HepG2 (cell line): Measurements from ENCODE around the gene TMEM80. TPM values are rescaled to one million over a fixed set of nuclear protein-coding genes. Genes with fewer than 3 reads are reported as not detected.
A peak's percentile ranks its signal among the peaks of the same experiment; 100 is the strongest.

Experiments
- ATAC-seq: fragments of 200-7000 bp; cut with Tn5 transposase; 3 replicates; pipeline ENCODE4 v1.9.1; 2020; ENCODE audit warnings: mild to moderate bottlenecking, moderate library complexity
- BruUV-seq: library from RNA; stranded (reverse); fragments of 400-500 nt; replicated peaks from 2 replicates; lab custom pipeline; 2021; lab: Mats Ljungman, UMichigan
- CTCF ChIA-PET: fragments of 300-600 bp; formaldehyde crosslinking; extraction: SDS; loops from one replicate; lab custom pipeline; 2021; ENCODE audit warnings: low total read pairs, inconsistent platforms, low intra/inter-chr PET ratio; lab: Yijun Ruan, JAX
- POLR2A ChIA-PET: fragments of 350-600 bp; sonication (Branson Sonifier 250); formaldehyde crosslinking; loops from one replicate; lab custom pipeline; 2020; ENCODE audit warnings: antibody characterized with exemption, inconsistent platforms; lab: Yijun Ruan, JAX
- DNase-seq: peaks from one replicate; pipeline ENCODE4 v3.0.0-alpha.2; 2015; ENCODE audit warnings: low spot score
- FAIRE-seq: peaks from 3 replicates; lab custom pipeline; 2011; peaks lifted over from hg19 to GRCh38; lab: Jason Lieb, UNC
- H2AFZ ChIP-seq: one replicate; pipeline ENCODE4 v1.6.1; 2011; ENCODE audit warnings: low read length, inconsistent platforms
- H3K27ac ChIP-seq: fragments of 300-600 bp; 3 replicates; pipeline ENCODE4 v1.8.0; 2011; ENCODE audit warnings: mixed run types, mild to moderate bottlenecking, mixed read lengths, low read length, inconsistent platforms; ENCODE audit not compliant: insufficient read depth; ENCODE audit errors: extremely low read length
- H3K27me3 ChIP-seq, 2 experiments: fragments of 200-600 bp in 1 of 2; 2 replicates in 1 of 2; 3 replicates in 1 of 2; pipeline versions ENCODE4 v1.6.0 to v1.8.0; 2011; ENCODE audit warnings: low read length in 2 of 2, mild to moderate bottlenecking in 2 of 2, moderate library complexity in 2 of 2, inconsistent platforms in 1 of 2; ENCODE audit not compliant: insufficient read depth in 2 of 2, control insufficient read depth in 1 of 2
- H3K36me3 ChIP-seq, 2 experiments: fragments of 200-600 bp in 1 of 2; replicated peaks in 1 of 2; 2 replicates in 1 of 2; 3 replicates in 1 of 2; pipeline versions ENCODE4 v1.5.1 to v1.8.0; 2011; ENCODE audit warnings: low read length in 2 of 2, inconsistent platforms in 1 of 2; ENCODE audit not compliant: insufficient read depth in 2 of 2, control insufficient read depth in 1 of 2
- H3K4me1 ChIP-seq: 2 replicates; pipeline ENCODE4 v1.5.1; 2012; ENCODE audit warnings: low read length, inconsistent platforms; ENCODE audit not compliant: insufficient read depth
- H3K4me2 ChIP-seq: 2 replicates; pipeline ENCODE4 v1.6.0; 2011; ENCODE audit warnings: low read depth, low read length, inconsistent platforms
- H3K4me3 ChIP-seq, 3 experiments: fragments of 200-600 bp in 1 of 3; sonication (generic), shearing (Covaris generic) in 1 of 3; replicated peaks in 1 of 3; 2 replicates each; pipeline ENCODE4 v1.5.1; 2011 to 2016; ENCODE audit warnings: low read length in 3 of 3, inconsistent platforms in 2 of 3, low read depth in 2 of 3, mild to moderate bottlenecking in 2 of 3, control low read depth in 1 of 3, mixed read lengths in 1 of 3; ENCODE audit not compliant: insufficient read depth in 1 of 3
- H3K79me2 ChIP-seq: one replicate; pipeline ENCODE4 v1.6.1; 2011; ENCODE audit warnings: low read length, inconsistent platforms; ENCODE audit not compliant: insufficient read depth
- H3K9ac ChIP-seq: 2 replicates; pipeline ENCODE4 v1.6.0; 2011; ENCODE audit warnings: mild to moderate bottlenecking, low read depth, low read length, inconsistent platforms; ENCODE audit not compliant: insufficient read depth
- H3K9me3 ChIP-seq: 2 replicates; pipeline ENCODE4 v1.5.1; 2012; ENCODE audit warnings: mild to moderate bottlenecking, low read length
- H4K20me1 ChIP-seq: 2 replicates; pipeline ENCODE4 v1.6.0; 2011; ENCODE audit warnings: inconsistent platforms, mild to moderate bottlenecking, low read length, moderate library complexity; ENCODE audit not compliant: insufficient read depth
- HNRNPUL1 ChIP-seq: fragments of 200-400 bp; formaldehyde crosslinking; IDR thresholded peaks from 2 replicates; pipeline ENCODE4 v1.6.1; 2017; ENCODE audit warnings: low read depth, mild to moderate bottlenecking, low read length, moderate library complexity
- PPARG ChIP-seq: conservative IDR thresholded peaks from 2 replicates; pipeline ENCODE4 v1.6.1; 2016; ENCODE audit warnings: missing biosample characterization, missing genetic modification reagents
- RAD21 ChIP-seq: fragments of 450-650 bp; formaldehyde crosslinking; IDR thresholded peaks from 2 replicates; pipeline ENCODE4 v1.5.0; 2020; ENCODE audit warnings: mild to moderate bottlenecking
- SMC3 ChIP-seq: IDR thresholded peaks from 2 replicates; pipeline ENCODE4 v1.6.1; 2011; ENCODE audit warnings: low read length, improper control_type of control experiment
- STAG1 ChIP-seq: sonication (generic); formaldehyde crosslinking; IDR thresholded peaks from 2 replicates; pipeline ENCODE4 v1.4.0; 2020; ENCODE audit warnings: missing genetic modification reagents
- ZNF549 ChIP-seq: sonication (generic); formaldehyde crosslinking; IDR thresholded peaks from 2 replicates; pipeline ENCODE4 v1.5.0; 2020; ENCODE audit warnings: missing genetic modification reagents
- WGBS: methylation state at CpG from one replicate; pipeline ENCODE4 v1.1.6; 2017; ENCODE audit warnings: low lambda C conversion rate; 5-methylcytosine and 5-hydroxymethylcytosine counted together
- in situ Hi-C: cut with HindIII; loops from 2 replicates; pipeline ENCODE4 v1.10.0; 2017; ENCODE audit warnings: low pct_unique_long_range_greater_than_20kb; ENCODE audit not compliant: extremely low pct_ligation_motif_present
- intact Hi-C: fragments of 100-400 bp; cut with micrococcal nuclease; formaldehyde crosslinking; loops from one replicate; pipeline ENCODE4 v1.10.0; 2022; ENCODE audit not compliant: unreplicated experiment
- polyA plus RNA-seq, 8 experiments: library from polyadenylated mRNA; depleted of rRNA in 3 of 8; stranded (reverse) in 7 of 8; unstranded in 1 of 8; fragments of >200 nt; fragmentation: Illumina TruSeq in 4 of 8; extraction: Trizol in 4 of 8; gene quantifications; 2 replicates each; pipeline versions ENCODE4 v1.2.1 to v1.2.3, GENCODE V29; 2011 to 2016; ENCODE audit warnings: low read depth in 4 of 8, missing spikeins in 1 of 8, mixed read lengths in 1 of 8; ENCODE audit not compliant: insufficient read depth in 1 of 8
- total RNA-seq, 5 experiments: library from RNA; depleted of rRNA; stranded (reverse); fragments of >200 nt; fragmentation: Illumina TruSeq; extraction: Trizol; gene quantifications; 2 replicates each; pipeline ENCODE4 v1.2.3, GENCODE V29; 2016; ENCODE audit warnings: low read depth in 1 of 5
- TF ChIP-seq, protein P1 (sequence below): sonication (generic); formaldehyde crosslinking; IDR thresholded peaks from 2 replicates; pipeline ENCODE4 v1.4.0; 2020; ENCODE audit warnings: missing genetic modification reagents
- TF ChIP-seq, protein P2 (sequence below): sonication (generic); formaldehyde crosslinking; IDR thresholded peaks from 2 replicates; pipeline ENCODE4 v1.5.0; 2020; ENCODE audit warnings: mild to moderate bottlenecking, missing genetic modification reagents, moderate library complexity

Gene TMEM80
- total and polyA plus RNA-seq, 2 of the 13 experiments (the other 11 are each of a cell fraction or from before 2014, with no cell fraction given): 5.6 to 17.1 TPM

DNA sequence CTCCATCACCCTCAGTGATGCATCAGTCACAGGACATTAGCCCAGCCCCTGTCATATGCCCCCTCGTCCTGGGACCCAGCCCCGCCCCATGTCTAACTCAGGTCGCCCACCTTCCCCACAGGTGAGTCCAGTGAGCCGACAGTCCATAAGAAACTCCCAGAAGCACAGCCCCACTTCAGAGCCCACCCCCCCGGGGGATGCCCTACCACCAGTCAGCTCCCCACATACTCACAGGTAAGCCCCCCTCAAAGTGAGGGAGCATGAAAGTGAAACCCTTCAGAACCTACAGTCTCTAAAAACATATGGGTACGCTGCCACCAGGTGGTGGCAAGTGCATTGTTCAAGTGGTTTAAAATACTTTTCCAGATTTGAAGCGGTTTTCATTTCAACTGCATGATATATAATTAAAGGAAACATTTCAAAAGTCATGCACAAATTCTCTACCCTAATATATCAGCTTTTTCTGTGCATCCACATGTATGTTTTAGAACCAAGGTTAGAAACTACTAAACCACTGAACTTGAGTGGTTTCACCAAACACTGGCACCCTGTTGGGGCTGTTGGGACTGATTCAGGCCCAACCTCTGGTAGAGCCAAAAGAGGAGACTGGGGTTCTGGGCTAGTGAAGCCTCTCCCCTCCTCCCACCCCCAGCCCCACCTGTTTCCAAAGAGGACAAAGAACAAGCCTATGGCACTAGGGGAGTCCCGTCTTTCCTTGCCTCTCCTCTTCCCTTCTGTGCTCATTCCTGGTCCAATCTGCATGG lies 27.7 kb downstream of the TMEM80 start:
- no TSS peak for BruUV-seq
- FAIRE-seq (peak; percentile 77), DNase-seq (peak; percentile 56), ATAC-seq (no peak)
- no peaks in the 10 kb centered on the region for H3K27me3 ChIP-seq
- no peak overlapping the region for H2AFZ ChIP-seq
- H3K9me3 ChIP-seq: no peaks in the 10 kb centered on the region
- H3K9ac ChIP-seq: no peak overlapping the region
- peaks cover 25 to 52% of the 10 kb centered on the region in 2 experiments for H3K36me3 ChIP-seq
- no peak overlapping the region for H3K4me2 ChIP-seq
- H4K20me1 ChIP-seq: peaks cover 12% of the 10 kb centered on the region; the same call in 1 of the 2 replicates
- TF ChIP-seq PPARG (CRISPR knock-in tag): 0 out of 2 replicates have a peak, but pooled peaks have one; percentile 11
- TF ChIP-seq RAD21: peak; percentile 77
- TF ChIP-seq ZNF549 (CRISPR knock-in tag): no peak
- TF ChIP-seq, protein P1, sequence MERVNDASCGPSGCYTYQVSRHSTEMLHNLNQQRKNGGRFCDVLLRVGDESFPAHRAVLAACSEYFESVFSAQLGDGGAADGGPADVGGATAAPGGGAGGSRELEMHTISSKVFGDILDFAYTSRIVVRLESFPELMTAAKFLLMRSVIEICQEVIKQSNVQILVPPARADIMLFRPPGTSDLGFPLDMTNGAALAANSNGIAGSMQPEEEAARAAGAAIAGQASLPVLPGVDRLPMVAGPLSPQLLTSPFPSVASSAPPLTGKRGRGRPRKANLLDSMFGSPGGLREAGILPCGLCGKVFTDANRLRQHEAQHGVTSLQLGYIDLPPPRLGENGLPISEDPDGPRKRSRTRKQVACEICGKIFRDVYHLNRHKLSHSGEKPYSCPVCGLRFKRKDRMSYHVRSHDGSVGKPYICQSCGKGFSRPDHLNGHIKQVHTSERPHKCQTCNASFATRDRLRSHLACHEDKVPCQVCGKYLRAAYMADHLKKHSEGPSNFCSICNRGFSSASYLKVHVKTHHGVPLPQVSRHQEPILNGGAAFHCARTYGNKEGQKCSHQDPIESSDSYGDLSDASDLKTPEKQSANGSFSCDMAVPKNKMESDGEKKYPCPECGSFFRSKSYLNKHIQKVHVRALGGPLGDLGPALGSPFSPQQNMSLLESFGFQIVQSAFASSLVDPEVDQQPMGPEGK: peak; percentile 42; the same call in 1 of the 2 replicates
- no peak for TF ChIP-seq HNRNPUL1
- peak; percentile 80 for TF ChIP-seq SMC3
- TF ChIP-seq, protein P2, sequence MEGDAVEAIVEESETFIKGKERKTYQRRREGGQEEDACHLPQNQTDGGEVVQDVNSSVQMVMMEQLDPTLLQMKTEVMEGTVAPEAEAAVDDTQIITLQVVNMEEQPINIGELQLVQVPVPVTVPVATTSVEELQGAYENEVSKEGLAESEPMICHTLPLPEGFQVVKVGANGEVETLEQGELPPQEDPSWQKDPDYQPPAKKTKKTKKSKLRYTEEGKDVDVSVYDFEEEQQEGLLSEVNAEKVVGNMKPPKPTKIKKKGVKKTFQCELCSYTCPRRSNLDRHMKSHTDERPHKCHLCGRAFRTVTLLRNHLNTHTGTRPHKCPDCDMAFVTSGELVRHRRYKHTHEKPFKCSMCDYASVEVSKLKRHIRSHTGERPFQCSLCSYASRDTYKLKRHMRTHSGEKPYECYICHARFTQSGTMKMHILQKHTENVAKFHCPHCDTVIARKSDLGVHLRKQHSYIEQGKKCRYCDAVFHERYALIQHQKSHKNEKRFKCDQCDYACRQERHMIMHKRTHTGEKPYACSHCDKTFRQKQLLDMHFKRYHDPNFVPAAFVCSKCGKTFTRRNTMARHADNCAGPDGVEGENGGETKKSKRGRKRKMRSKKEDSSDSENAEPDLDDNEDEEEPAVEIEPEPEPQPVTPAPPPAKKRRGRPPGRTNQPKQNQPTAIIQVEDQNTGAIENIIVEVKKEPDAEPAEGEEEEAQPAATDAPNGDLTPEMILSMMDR: peak; percentile 71
- peak; percentile 77 for TF ChIP-seq STAG1
- intact Hi-C loops (loop anchor here (1.0 kb wide), 2 partner anchors 27 to 60 kb away; no protein-coding TSS in a partner anchor), in situ Hi-C loops (no loop called here)
- CTCF ChIA-PET: interaction anchor here (1.5 to 1.9 kb wide), 2 partner anchors 27 to 61 kb away, joined by 7 to 13 read pairs; partner anchors contain the start of gene TMEM80
- no peaks in the 10 kb centered on the region for H3K79me2 ChIP-seq
- H3K27ac ChIP-seq: no peak overlapping the region
- H3K4me3 ChIP-seq: no peak overlapping the region
- WGBS: 67% methylated on average over 7 of the region's 8 CpGs
- POLR2A ChIA-PET: interaction anchor here (1.1 to 12.6 kb wide), 6 partner anchors 10 to 27 kb away, joined by 3 to 203 read pairs (median 8); partner anchors contain the start of genes DEAF1, EPS8L2, TALDO1 and TMEM80
- peaks cover 18% of the 10 kb centered on the region for H3K4me1 ChIP-seq
